Tibial nerve (tissue), 4 donors: Measurements from ENCODE around the gene CHST15. TPM values are rescaled to one million over a fixed set of nuclear protein-coding genes. Genes with fewer than 3 reads are reported as not detected.
"Not testable (repeated sequence)": the region's sequence is repeated elsewhere in the genome, so short reads cannot be mapped to it uniquely, and the experiment has no call there.

Source experiments
- DNase-seq, 2 donors: peaks; one replicate each; pipeline ENCODE4 v3.0.0-alpha.2; 2019; ENCODE audit warnings: low spot score in 2 of 2
- H3K27ac ChIP-seq, 4 donors: fragments of 200-600 bp; sonication (generic) in 3 of 4; one replicate each; pipeline ENCODE4 v1.5.1; 2017 to 2019; ENCODE audit warnings: mild to moderate bottlenecking in 1 of 4
- H3K27me3 ChIP-seq, 2 donors: fragments of 200-600 bp; sonication (generic) in 1 of 2; one replicate each; pipeline versions ENCODE4 v1.5.1 to v1.6.0; 2017 to 2019
- H3K36me3 ChIP-seq, 3 donors: fragments of 200-600 bp; sonication (generic); one replicate each; pipeline ENCODE4 v1.5.1; 2018 to 2019
- H3K4me1 ChIP-seq, 4 donors: fragments of 200-600 bp; sonication (generic) in 3 of 4; one replicate each; pipeline ENCODE4 v1.5.1; 2017 to 2019
- H3K4me3 ChIP-seq, 4 donors: fragments of 200-600 bp; sonication (generic) in 3 of 4; one replicate each; pipeline ENCODE4 v1.5.1; 2017 to 2019; ENCODE audit warnings: mild to moderate bottlenecking in 1 of 4, moderate library complexity in 1 of 4
- H3K9me3 ChIP-seq, 4 donors: fragments of 200-600 bp; sonication (generic) in 3 of 4; one replicate each; pipeline ENCODE4 v1.5.1; 2017 to 2019
- CTCF ChIP-seq, 5 experiments: fragments of 200-600 bp in 3 of 5; fragments of 450-650 bp in 2 of 5; sonication (generic) in 3 of 5; IDR thresholded peaks; one replicate each; pipeline ENCODE4 v1.5.1; 2016 to 2019; ENCODE audit warnings: antibody characterized with exemption in 5 of 5, mild to moderate bottlenecking in 3 of 5, moderate library complexity in 2 of 5
- EP300 ChIP-seq, 2 donors: sonication (generic); formaldehyde crosslinking; IDR thresholded peaks; one replicate each; pipeline ENCODE4 v1.6.1; 2017; ENCODE audit warnings: antibody characterized with exemption in 2 of 2, mild to moderate bottlenecking in 1 of 2
- POLR2A ChIP-seq, 2 donors: fragments of 450-650 bp; IDR thresholded peaks; one replicate each; pipeline ENCODE4 v1.6.1; 2017; ENCODE audit warnings: antibody characterized with exemption in 2 of 2, mild to moderate bottlenecking in 2 of 2, moderate library complexity in 2 of 2
- WGBS, 2 donors: methylation state at CpG; one replicate each; pipeline ENCODE4 v1.1.5; 2018; 5-methylcytosine and 5-hydroxymethylcytosine counted together
- total RNA-seq, 4 donors: library from RNA; depleted of rRNA; stranded (reverse); fragments of >200 nt; gene quantifications; one replicate each; pipeline ENCODE4 v1.1.0, GENCODE V29; 2016

The CHST15 gene
- total RNA-seq, 4 donors from 2014 or later: 29.8 to 45.6 (median 34.3) TPM

GRCh38 chr10:124105045-124105444 lies 11.6 kb upstream of the CHST15 start:
- 64 to 76% methylated on average over 3 to 6 of the region's 6 CpGs for WGBS, 2 donors
- TF ChIP-seq POLR2A (IDR thresholded peaks at IDR 0.05): no peak
- no peak for TF ChIP-seq CTCF (IDR thresholded peaks at IDR 0.05)
- TF ChIP-seq EP300 (IDR thresholded peaks at IDR 0.05): no peak
- H3K27me3 ChIP-seq: no peaks in the 10 kb centered on the region
- no peak overlapping the region for H3K4me3 ChIP-seq
- peaks cover 0 to 30% (median 13%) of the 10 kb centered on the region in 4 donors for H3K4me1 ChIP-seq
- no peaks in the 10 kb centered on the region for H3K9me3 ChIP-seq
- H3K27ac ChIP-seq: peak overlapping the region in 2 of 4 donors; percentile 66 to 72
- no peaks in the 10 kb centered on the region for H3K36me3 ChIP-seq
- DNase-seq: no peak

- 87 to 93% methylated on average over 9 of the region's 9 CpGs for WGBS, 2 donors
- Histone ChIP-seq H3K36me3 (no peaks in the 10 kb centered on the region), H3K27ac (no peak overlapping the region), H3K27me3 (no peaks in the 10 kb centered on the region), H3K9me3 (no peaks in the 10 kb centered on the region), H3K4me1 (peaks cover 0 to 30% (median 13%) of the 10 kb centered on the region in 4 donors), H3K4me3 (no peak overlapping the region)
- TF ChIP-seq POLR2A (IDR thresholded peaks at IDR 0.05): no peak
- no peak for TF ChIP-seq CTCF (IDR thresholded peaks at IDR 0.05)
- TF ChIP-seq EP300 (IDR thresholded peaks at IDR 0.05): no peak
- no peak for DNase-seq
Observed at GRCh38 chr10:124104011-124104627, 10.7 kb upstream of the CHST15 start.

GRCh38 chr10:124101351-124101750 lies 8.0 kb upstream of the CHST15 start:
- no peak for DNase-seq
- H3K9me3 ChIP-seq: no peaks in the 10 kb centered on the region
- peaks cover 0 to 18% (median 5%) of the 10 kb centered on the region in 4 donors for H3K4me1 ChIP-seq
- H3K27me3 ChIP-seq: no peaks in the 10 kb centered on the region
- no peaks in the 10 kb centered on the region for H3K36me3 ChIP-seq
- WGBS, 2 donors: 93 to 94% methylated on average over 2 of the region's 2 CpGs
- no peak for TF ChIP-seq CTCF (IDR thresholded peaks at IDR 0.05)
- TF ChIP-seq POLR2A (IDR thresholded peaks at IDR 0.05): no peak
- no peak for TF ChIP-seq EP300 (IDR thresholded peaks at IDR 0.05)
- no peak overlapping the region for H3K27ac ChIP-seq
- no peak overlapping the region for H3K4me3 ChIP-seq

- peaks cover 0 to 11% (median 1%) of the 10 kb centered on the region in 4 donors for H3K4me1 ChIP-seq
- not testable (repeated sequence) for H3K36me3 ChIP-seq, H3K4me3 ChIP-seq, H3K27me3 ChIP-seq, DNase-seq, H3K9me3 ChIP-seq, H3K27ac ChIP-seq
- WGBS, 2 donors: 73 to 83% methylated on average over 3 of the region's 3 CpGs
Observed at GRCh38 chr10:124100651-124101050, 7.3 kb upstream of the CHST15 start.

GRCh38 chr10:124100124-124100523 lies 6.7 kb upstream of the CHST15 start:
- Histone ChIP-seq H3K4me3 (no peak overlapping the region), H3K4me1 (peaks cover 0 to 9% (median 0%) of the 10 kb centered on the region in 4 donors), H3K27ac (no peak overlapping the region), H3K9me3 (no peaks in the 10 kb centered on the region), H3K27me3 (no peaks in the 10 kb centered on the region), H3K36me3 (no peaks in the 10 kb centered on the region)
- 92 to 95% methylated on average over 5 of the region's 5 CpGs for WGBS, 2 donors
- TF ChIP-seq POLR2A (IDR thresholded peaks at IDR 0.05) (no peak), CTCF (IDR thresholded peaks at IDR 0.05) (no peak)
- DNase-seq: no peak
